GM21737 (cell line): ENCODE data around the gene SMARCA2.

Experiments used
- ATAC-seq: cut with Tn5 transposase; IDR thresholded peaks from one replicate; pipeline ENCODE4 v1.9.1; 2021; ENCODE audit warnings: mild to moderate bottlenecking, moderate library complexity; ENCODE audit not compliant: unreplicated experiment

Gene SMARCA2

DNA sequence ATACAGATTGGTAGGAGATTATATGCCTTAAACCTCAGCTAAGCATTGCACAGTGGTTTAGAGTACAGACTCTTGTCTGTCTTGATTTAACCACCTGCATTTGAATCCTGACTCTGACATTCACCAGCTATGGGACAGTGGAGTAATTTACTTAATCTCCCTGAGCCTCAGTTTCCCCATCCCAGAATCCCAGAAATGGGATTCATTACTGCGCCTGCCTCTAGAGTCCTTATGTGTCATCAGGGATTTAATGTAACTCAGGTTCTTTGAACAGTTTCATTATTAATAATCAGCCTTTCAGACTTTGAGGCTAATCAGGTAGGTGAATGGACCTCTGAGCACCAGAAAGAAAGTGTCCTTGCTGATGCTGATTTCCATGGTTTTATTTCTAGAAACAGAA is 149.1 kb downstream of the SMARCA2 start:
- no peak for ATAC-seq

DNA sequence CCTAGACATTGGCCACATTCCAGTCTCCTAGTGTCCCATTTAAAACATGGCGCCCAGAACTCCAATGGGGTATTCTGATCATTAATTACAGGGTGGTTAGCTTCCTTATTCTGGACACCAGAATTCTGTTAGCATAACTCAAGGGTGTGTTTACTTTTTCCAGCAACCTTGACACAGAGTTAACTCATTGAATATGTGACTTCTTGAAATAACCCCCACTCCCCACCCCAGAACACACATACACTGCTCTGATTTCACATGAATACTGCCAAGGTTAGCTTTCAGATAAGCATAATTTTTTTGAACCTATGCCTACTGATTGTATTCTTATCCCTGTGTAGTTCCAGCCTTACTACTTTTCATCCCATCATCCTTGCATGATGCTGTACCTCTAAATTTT is 151.1 kb downstream of the SMARCA2 start:
- no peak for ATAC-seq

DNA sequence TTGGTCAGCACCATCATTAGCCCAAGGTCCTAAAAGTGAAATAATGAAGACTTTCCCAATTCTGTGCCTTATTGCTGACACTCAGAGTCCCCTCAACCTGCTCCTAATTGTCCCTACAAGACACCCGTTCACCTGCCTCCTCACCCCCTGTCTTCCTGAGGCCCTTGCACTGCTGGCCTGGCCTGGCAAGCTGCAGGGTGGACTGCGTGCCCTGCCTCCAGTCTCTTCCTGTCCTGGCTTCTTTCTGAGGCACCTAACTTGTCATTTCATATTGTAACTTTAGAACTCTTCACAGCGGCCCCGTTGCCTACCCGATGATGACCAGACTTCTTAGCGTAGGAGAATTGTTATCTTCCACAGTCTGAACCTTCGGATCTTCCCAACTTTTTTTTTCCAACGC is 153.9 kb downstream of the SMARCA2 start:
- no peak for ATAC-seq

- no peak for ATAC-seq
These were observed 155.6 kb downstream of the SMARCA2 start for GRCh38 chr9:2170722-2171121.

- ATAC-seq = no peak
These were observed 158.0 kb downstream of the SMARCA2 start for GRCh38 chr9:2173170-2173569.

- ATAC-seq = no peak
These were observed 158.7 kb downstream of the SMARCA2 start for GRCh38 chr9:2173861-2174260.

DNA sequence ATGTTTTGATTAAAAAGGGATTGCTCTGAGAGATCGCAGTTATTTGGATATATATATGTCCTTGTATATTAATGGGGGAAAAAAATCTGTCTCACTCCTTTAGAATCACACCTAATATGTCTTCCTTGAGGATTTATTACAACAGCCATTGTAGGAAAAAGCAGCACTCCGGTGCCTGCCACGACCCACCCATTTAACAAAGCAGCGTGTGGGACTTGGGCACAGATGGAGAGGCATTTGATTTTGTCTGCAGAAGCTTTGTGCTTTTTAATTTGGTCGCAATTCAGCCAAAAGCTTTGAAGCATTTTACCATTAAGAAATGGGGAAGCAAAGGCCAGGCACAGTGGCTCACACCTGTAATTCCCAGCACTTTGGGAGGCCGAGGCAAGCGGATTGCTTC is 159.2 kb downstream of the SMARCA2 start:
- no peak for ATAC-seq

DNA sequence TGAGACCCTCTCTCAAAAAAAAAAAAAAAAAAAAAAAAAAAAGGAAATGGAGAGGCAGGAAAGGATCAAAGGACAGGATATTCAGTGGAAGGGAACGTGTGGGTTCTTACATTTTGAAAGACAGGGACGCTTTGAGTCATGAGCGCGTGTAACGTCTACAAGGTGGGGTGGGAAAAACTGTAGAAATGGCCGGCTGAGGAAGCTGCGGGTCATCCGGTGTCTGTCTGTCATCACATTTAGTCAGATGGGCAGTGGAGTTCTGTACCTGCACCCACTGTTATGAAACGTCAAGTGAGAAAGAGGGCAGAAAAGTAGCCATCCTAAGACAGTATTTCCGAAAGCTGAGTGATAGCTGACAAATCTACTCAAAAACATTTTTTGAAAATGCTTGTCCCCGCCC is 159.8 kb downstream of the SMARCA2 start:
- ATAC-seq = no peak

DNA sequence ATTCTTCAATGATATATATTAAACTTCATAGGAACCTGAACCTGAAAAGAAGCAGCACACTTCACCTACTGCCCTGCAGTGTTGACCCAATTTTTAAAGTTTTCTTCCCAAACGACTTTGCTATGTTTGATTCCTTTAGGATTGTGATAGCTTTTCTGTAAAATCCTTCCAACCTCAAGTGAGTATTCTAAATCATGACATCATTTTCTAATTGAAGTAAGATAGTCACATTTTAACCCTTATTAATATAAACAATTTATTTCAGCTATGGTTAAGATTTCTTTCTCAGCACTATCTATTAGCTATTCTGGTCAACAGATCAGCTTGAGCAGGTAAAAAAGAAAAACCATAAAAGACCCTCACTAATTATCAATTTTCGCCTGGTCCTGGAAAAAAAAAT is 162.0 kb downstream of the SMARCA2 start:
- ATAC-seq = no peak

GRCh38 chr9:2178034-2178734 is 163.0 kb downstream of the SMARCA2 start:
- ATAC-seq = no peak

DNA sequence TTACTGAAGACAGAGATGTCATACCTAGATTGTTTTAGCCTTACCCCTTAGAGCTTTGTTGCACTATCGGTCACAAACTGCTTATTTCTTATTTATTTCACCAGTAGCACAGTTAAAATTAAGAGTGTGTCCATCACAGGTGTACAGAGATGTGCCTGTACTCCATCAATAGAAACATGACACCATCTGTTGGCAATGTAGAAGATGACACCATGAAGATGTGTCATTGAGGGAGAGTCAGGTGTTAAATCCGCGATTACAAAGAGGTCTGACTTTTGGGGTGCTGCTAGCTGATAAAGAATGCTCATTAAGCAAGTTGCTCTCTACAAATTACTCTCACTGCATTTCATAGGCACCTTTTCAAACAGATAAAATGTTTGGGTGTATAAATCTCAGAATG is 164.4 kb downstream of the SMARCA2 start:
- ATAC-seq = no peak

DNA sequence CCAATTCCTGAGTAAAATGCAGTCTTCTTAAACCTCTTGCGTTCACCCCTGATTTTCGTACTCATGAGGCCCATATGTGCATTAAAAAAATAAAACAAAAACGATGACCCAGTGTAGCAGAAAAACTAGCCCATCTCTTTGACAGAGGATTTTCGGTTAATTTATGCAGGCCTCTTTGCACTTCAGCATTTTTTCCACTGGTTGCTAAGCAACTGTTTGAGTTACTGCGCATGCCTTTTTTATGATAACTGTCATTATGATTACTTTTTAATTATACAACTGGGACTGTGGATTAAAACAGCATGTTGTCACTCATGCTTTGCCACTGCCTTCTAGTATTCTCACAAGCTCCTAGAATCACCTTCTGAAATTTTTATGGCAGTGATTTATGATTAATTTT is 165.0 kb downstream of the SMARCA2 start:
- no peak for ATAC-seq

DNA sequence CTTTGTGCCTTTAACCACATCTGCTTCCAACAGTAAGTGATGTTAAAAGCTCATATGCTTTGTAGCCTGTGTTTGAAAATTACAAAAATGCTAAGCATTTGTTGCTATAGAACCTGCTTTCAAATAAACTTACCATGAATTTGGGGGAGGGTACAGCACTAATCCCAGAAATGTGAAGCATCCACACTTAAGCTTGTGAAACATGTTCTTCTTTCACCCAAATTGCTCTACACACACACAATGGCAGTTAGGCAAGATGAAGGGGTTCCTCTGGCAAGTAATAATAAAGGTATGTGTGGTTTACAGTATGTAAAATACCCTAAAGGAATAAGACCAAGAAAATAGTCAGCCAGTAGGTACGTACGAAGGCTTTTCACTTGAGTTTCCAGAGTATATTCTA is 165.6 kb downstream of the SMARCA2 start:
- no peak for ATAC-seq

DNA sequence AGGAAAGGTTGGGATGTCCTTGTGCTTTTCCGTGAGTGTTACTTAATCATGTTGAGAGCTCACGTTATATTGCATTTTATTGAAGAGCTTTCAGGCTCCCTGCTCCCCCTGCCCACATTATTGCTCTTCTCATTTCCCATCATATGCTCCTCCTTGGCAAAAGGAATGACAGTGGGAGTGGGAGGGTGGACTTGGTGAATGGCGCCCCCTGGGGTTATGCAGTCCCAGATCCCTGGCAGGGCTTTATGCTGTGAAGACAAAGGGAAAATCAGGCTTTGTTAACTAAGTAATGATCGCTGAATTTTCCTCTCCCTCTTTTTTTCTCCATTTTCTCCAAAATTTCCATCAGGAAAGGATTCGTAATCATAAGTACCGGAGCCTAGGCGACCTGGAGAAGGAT is 166.6 kb downstream of the SMARCA2 start:
- ATAC-seq = no peak

DNA sequence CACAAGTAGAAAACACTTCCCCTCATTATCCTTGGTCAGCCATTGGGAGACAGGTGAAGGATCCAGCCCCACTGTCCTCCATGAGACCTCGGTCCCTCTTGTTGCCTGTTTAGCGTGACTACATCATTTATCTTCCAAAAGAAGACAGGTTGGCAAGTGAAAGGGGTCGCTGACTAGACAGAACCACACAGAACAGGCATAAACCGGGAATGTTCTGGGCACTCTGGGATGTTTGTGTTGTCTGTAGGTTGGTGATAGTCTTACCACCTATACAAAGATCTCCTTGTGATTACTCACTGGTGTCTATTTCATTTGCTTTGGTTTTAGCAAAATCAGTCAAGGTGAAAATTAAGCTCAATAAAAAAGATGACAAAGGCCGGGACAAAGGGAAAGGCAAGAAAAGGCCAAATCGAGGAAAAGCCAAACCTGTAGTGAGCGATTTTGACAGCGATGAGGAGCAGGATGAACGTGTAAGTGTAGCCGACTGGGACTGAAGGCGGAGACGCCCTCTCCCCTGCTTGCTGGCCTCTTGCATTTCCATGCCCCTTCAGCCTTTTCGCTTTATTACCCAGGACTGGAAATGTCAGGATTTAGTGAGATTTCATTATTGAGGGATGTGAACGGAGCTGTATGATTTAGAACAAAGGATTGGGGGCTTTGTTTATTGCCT is 175.9 kb downstream of the SMARCA2 start:
- ATAC-seq = no peak

- ATAC-seq = no peak
These were observed 176.4 kb downstream of the SMARCA2 start for GRCh38 chr9:2191609-2191972.

DNA sequence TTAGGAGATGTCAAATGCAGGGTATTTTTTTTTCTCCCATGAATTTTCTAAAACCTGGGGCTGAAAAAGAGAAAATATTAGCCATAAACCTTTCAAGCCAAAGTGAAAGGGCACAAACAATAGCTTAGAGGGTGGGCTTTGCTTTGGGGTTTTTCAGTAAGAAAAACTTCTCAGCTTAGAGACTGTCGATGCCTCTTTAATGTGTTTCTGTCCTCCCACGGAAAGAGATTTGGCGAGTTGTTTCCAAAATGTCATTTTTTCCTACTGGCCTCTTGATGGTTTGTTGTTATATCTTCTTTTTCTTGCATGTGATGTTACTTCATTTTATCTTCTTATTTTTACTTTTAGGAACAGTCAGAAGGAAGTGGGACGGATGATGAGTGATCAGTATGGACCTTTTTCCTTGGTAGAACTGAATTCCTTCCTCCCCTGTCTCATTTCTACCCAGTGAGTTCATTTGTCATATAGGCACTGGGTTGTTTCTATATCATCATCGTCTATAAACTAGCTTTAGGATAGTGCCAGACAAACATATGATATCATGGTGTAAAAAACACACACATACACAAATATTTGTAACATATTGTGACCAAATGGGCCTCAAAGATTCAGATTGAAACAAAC is 177.3 kb downstream of the SMARCA2 start:
- no peak for ATAC-seq

- ATAC-seq = no peak
These were observed 178.4 kb downstream of the SMARCA2 start for GRCh38 chr9:2193552-2193951.

DNA sequence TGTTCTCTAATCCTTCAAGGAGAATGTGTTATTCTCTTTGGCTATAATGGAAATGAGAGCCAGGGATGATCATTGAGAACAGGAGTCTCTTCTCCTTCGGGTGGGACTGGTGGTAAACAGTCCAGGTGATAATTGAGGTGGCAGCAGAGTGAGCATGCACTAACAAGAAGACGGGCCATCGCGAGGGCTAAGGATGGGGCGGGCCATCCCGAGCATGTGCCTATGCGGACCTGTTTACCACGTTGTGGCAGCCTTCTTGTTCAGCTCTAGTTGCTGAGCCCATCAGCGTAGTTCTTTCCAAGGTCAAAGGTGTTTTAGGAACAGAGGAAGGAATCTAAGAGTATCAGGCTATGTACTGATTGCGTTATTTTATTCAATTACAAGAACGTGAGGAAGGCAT is 180.1 kb downstream of the SMARCA2 start:
- ATAC-seq = no peak

- ATAC-seq = no peak
These were observed 181.6 kb downstream of the SMARCA2 start for GRCh38 chr9:2196757-2197156.

DNA sequence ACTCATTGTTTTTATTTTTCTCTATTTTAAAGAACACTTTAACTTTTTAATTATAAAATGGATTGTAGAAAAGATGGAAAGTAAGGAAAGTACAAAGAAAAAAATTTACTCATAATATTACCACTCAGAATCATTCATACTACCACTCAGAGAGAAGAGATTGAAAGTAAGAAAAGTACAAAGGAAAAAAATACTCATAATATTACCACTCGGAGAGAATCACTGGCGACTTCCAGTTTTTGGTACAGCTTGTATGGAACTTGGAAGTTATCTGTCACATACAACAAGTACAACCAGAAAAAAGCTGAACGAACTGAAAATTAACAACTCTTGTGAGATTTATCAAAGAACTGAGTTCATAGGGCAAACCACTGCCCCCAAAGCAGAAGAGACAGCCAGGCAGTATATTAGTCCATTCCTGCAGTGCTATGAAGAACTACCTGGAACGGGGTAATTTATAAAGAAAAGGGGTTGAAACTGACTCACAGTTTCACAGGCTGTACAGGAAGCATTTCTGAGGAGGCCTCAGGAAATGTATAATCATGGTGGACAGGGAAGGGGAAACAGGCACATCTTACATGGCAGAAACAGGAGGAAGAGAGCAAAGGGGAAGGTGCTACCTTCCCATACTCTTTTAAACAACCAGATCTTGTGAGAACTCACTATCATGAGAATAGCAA is 183.9 kb downstream of the SMARCA2 start:
- no peak for ATAC-seq
